Germinal center (tissue), 1 donor: ENCODE data around the gene CCDC106.

Source experiments
- DNase-seq: peaks from one replicate; pipeline ENCODE4 v3.0.0; 2012; ENCODE audit warnings: mixed read lengths, low spot score

Gene CCDC106

GRCh38 chr19:55683449-55684261 lies 35.6 kb downstream of the CCDC106 start:
- DNase-seq: no peak

DNA sequence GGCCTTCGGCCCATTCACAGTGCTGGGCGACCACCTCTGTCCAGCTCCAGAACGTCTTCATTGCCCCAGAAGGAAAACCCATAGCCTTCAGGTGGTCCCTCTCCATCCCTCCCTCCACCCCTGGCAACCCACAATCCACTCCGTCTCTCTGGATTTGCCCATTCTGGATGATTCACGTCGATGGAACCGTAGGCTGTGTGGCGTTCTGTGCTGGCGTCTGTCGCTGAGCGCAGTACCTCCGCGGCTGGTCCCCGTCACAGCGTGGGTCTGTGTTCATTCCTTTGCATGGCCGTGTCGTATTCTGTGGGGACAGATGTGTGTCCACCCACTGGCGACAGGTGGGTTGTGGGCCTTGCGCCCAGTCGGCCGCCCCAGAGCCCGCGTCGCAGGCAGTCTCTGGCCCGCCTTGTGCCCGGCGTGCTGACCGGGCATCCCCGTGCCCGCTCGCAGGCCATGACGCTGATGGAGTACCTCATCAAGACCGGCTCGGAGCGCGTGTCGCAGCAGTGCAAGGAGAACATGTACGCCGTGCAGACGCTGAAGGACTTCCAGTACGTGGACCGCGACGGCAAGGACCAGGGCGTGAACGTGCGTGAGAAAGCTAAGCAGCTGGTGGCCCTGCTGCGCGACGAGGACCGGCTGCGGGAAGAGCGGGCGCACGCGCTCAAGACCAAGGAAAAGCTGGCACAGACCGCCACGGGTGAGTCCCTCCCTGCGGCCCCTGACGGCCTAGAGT lies 37.1 kb downstream of the CCDC106 start:
- no peak for DNase-seq

DNA sequence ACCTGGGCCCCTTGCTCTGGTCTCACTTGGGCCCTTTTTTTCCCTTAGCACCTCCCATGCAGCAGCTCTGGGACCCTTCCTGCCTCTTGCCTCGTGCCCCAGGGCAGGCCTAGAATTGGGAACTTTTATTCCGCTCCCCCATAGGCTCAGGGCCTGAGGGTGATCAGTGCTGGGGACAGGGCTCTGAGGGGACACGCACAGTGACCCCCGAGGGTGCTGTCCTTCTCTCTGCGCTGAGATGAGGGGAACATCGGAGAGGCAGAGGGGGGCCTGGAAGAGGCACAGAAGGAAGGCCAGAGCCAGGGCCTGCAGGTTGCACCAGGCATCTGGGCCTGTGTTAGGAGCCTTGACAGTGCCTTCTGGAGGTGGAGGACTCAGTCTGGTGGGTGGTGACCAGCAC lies 37.8 kb downstream of the CCDC106 start:
- DNase-seq: no peak

- DNase-seq: no peak
Measured at GRCh38 chr19:55686311-55687050, 38.5 kb downstream of the CCDC106 start.

GRCh38 chr19:55687281-55688201 lies 39.5 kb downstream of the CCDC106 start:
- no peak for DNase-seq

GRCh38 chr19:55688422-55689218 lies 40.6 kb downstream of the CCDC106 start:
- no peak for DNase-seq

DNA sequence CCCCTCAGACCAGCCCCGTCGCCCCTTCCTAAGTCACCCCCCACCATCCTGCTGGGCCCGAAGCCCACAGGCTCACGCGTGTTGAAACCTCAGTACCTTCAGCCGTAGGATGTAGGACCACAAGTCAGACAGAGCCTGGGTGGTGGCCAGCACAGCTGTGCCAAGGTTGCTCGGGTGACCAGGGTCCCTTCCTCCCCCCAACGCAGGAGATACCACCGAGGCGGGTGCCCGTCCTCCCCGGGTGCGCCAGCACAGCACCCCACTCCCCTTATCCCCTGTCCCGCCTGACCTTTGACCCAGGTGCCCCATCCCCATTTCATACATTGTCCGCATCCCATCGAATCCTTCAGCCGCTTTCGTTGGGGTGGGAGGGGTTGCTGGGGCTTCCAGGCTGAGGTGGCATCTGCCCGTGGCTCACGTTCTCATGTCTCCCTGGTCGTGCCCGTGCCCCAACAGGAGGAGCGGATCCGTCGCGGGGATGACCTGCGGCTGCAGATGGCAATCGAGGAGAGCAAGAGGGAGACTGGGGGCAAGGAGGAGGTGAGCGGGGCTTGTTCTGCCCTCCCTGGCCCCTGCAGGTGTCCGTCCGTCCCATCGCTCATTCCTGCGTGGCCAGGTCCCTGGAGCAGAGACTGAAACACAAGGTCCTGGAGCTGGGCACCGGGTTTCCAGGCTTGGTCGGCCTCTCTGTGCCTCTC lies 41.5 kb downstream of the CCDC106 start:
- no peak for DNase-seq

GRCh38 chr19:55690109-55690768 lies 42.2 kb downstream of the CCDC106 start:
- no peak for DNase-seq

DNA sequence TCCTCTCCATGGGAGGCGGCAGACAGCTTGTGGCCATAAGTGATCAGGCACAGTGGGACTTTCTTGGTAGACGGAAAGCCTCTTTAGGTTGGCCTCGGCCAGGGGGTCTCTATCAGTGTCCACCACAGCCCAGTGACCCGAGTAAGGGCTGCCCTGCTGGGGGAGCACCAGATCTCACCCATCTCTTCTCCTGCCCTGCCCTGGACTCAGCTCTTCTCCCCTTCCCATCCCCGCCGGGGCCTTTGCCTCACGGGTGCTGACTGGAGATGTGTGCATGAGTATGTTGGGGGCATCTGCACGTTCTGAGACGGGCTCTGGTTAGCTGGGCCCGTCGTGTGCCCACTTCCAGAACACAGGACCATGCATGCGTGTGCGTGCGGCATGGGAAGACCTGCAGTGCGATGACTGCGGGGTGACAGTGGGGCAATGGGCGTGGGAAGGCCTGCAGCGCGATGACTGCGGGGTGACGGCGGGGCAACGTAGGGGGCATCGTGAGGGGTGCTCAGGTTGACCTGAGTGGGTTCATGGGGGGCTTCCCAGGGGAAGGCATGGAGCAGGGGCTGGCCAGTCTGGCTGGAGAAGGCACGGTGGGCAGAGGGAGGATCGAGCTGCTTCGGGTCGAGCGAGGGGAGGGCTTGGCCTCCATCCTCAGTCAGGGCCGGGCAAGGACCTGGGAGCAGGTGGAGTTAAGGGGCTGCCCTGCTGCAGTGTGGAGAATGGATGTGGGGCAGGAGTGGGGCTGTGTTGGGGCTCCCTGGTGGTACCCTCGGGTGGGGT lies 42.9 kb downstream of the CCDC106 start:
- no peak for DNase-seq

GRCh38 chr19:55691561-55692481 lies 43.8 kb downstream of the CCDC106 start:
- DNase-seq: no peak

- DNase-seq: no peak
Measured at GRCh38 chr19:55692681-55693081, 44.7 kb downstream of the CCDC106 start.

GRCh38 chr19:55693336-55693974 lies 45.4 kb downstream of the CCDC106 start:
- no peak for DNase-seq

- DNase-seq: no peak
Measured at GRCh38 chr19:55694241-55694655, 46.2 kb downstream of the CCDC106 start.

DNA sequence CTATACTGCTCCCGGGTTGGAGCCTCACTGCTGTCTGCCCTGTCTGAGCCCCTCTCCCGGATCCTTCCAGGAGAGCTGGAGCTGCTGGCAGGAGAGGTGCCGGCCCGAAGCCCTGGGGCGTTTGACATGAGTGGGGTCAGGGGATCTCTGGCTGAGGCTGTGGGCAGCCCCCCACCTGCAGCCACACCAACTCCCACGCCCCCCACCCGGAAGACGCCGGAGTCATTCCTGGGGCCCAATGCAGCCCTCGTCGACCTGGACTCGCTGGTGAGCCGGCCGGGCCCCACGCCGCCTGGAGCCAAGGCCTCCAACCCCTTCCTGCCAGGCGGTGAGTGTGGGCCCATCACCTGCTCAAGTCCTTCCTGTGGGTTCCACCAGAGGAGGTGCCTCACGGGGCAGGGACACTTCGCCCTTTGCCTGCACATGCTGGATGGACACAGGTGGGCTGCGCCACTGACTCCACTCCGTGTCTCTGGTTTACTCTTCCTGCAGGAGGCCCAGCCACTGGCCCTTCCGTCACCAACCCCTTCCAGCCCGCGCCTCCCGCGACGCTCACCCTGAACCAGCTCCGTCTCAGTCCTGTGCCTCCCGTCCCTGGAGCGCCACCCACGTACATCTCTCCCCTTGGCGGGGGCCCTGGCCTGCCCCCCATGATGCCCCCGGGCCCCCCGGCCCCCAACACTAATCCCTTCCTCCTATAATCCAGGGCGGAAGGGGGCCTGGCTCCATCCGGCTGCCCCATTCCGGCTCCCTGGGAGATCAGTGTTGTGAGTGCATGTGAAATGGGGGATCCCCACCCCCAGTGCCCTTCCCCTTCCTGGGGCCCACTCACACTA lies 46.9 kb downstream of the CCDC106 start:
- DNase-seq: no peak

DNA sequence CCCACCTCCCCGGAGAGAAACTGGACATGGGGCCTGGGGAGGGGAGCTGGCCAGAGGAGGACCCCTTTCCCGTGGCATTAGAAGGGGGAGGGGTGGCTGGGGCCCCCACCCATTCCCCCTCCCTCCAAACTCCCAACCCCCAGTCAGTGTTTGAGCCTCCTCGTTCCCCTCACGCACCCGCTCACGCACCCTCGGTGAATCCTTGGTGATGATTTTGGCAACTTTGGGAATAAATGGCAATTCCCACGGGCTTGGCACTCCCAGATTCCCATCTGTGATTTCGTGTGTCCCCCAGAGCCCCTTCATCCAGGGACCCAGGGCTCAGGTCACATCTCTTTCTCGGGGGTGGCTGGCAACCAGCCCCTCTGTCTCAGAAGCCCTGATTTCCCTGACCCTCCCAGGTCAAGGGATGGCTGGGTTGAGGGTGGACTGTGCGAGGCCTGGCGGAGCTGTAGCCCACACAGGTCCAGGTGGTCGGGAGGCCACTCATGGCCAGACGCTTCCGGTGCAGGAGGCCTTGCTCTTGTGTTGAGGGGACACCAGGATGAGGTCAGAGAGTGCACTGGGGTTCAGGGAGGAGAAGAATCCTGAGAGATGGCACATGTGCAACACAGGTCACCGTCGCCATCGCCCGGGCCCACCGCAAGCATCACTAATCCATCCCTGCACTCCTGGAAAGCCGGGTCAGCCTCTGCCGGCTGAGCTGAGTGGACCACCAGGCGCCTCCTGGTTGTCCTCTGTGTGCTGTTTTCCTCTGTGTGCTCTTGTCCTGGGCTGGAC lies 47.7 kb downstream of the CCDC106 start:
- DNase-seq: no peak
